ENCODE measurements around the gene NXPH4. TPM values are rescaled to one million over a fixed set of nuclear protein-coding genes. Genes with fewer than 3 reads are reported as not detected.

NXPH4 gene
- total RNA-seq, 2 donors from 2014 or later: 0.27 TPM; not detected in 1

- no peaks in the 10 kb centered on the region for H3K4me1 ChIP-seq
- no peak overlapping the region for H3K27ac ChIP-seq
- DNase-seq: no peak
- H3K9me3 ChIP-seq: no peaks in the 10 kb centered on the region
- no peak for TF ChIP-seq CTCF (IDR thresholded peaks at IDR 0.05)
- peaks cover 10% of the 10 kb centered on the region for H3K36me3 ChIP-seq
- no peaks in the 10 kb centered on the region for H3K27me3 ChIP-seq
- H3K4me3 ChIP-seq: no peak overlapping the region
- no peak overlapping the region for H3K9ac ChIP-seq (ENCODE audit: low read depth in 2 of 2, low read length in 2 of 2)
- intact Hi-C loops (cut with DNase I): no loop called here
Observed at GRCh38 chr12:57170408-57170807, 46.2 kb upstream of the NXPH4 start.

- Histone ChIP-seq H3K27ac (no peak overlapping the region), H3K9me3 (no peaks in the 10 kb centered on the region), H3K4me3 (no peak overlapping the region), H3K4me1 (no peaks in the 10 kb centered on the region), H3K36me3 (peaks cover 10% of the 10 kb centered on the region), H3K9ac (ENCODE audit: low read depth in 2 of 2, low read length in 2 of 2) (no peak overlapping the region), H3K27me3 (no peaks in the 10 kb centered on the region)
- DNase-seq: no peak
- intact Hi-C loops (cut with DNase I): no loop called here
- no peak for TF ChIP-seq CTCF (IDR thresholded peaks at IDR 0.05)
Observed at GRCh38 chr12:57170927-57171326, 45.7 kb upstream of the NXPH4 start.

- H3K4me3 ChIP-seq: no peak overlapping the region
- H3K9me3 ChIP-seq: no peaks in the 10 kb centered on the region
- DNase-seq: no peak
- peaks cover 10% of the 10 kb centered on the region for H3K36me3 ChIP-seq
- H3K9ac ChIP-seq (ENCODE audit: low read depth in 2 of 2, low read length in 2 of 2): no peak overlapping the region
- TF ChIP-seq CTCF (IDR thresholded peaks at IDR 0.05): no peak
- no peak overlapping the region for H3K27ac ChIP-seq
- no peaks in the 10 kb centered on the region for H3K4me1 ChIP-seq
- intact Hi-C loops (cut with DNase I): no loop called here
- H3K27me3 ChIP-seq: no peaks in the 10 kb centered on the region
Observed at GRCh38 chr12:57171668-57172067, 44.9 kb upstream of the NXPH4 start.

- no peak for DNase-seq
- peak; percentile 37 for TF ChIP-seq CTCF (IDR thresholded peaks at IDR 0.05)
- H3K4me1 ChIP-seq: no peaks in the 10 kb centered on the region
Observed at GRCh38 chr12:57173089-57173488, 43.5 kb upstream of the NXPH4 start.

GRCh38 chr12:57173683-57174082, 42.9 kb upstream of the NXPH4 start:
- no peaks in the 10 kb centered on the region for H3K27me3 ChIP-seq
- no peak overlapping the region for H3K27ac ChIP-seq
- no peaks in the 10 kb centered on the region for H3K4me1 ChIP-seq
- no peak overlapping the region for H3K9ac ChIP-seq (ENCODE audit: low read depth in 2 of 2, low read length in 2 of 2)
- no peak for DNase-seq
- intact Hi-C loops (cut with DNase I): no loop called here
- H3K4me3 ChIP-seq: no peak overlapping the region
- no peaks in the 10 kb centered on the region for H3K9me3 ChIP-seq
- no peak for TF ChIP-seq CTCF (IDR thresholded peaks at IDR 0.05)
- peaks cover 10% of the 10 kb centered on the region for H3K36me3 ChIP-seq

More at GRCh38 chr12:57173089-57173488, 43.5 kb upstream of the NXPH4 start:
- Histone ChIP-seq H3K36me3 (peaks cover 10% of the 10 kb centered on the region), H3K27me3 (no peaks in the 10 kb centered on the region), H3K4me3 (no peak overlapping the region), H3K9ac (ENCODE audit: low read depth in 2 of 2, low read length in 2 of 2) (no peak overlapping the region), H3K27ac (no peak overlapping the region), H3K9me3 (no peaks in the 10 kb centered on the region)
- intact Hi-C loops (cut with DNase I): no loop called here
